GDM1 (cell line): ENCODE data around the gene KCNQ5.
"Not testable (repeated sequence)": the region's sequence is repeated elsewhere in the genome, so short reads cannot be mapped to it uniquely, and the experiment has no call there.

ENCODE experiments used
- DNase-seq: peaks from one replicate; lab custom pipeline; 2025; lab: John Stamatoyannopoulos, UW

The KCNQ5 gene

DNA sequence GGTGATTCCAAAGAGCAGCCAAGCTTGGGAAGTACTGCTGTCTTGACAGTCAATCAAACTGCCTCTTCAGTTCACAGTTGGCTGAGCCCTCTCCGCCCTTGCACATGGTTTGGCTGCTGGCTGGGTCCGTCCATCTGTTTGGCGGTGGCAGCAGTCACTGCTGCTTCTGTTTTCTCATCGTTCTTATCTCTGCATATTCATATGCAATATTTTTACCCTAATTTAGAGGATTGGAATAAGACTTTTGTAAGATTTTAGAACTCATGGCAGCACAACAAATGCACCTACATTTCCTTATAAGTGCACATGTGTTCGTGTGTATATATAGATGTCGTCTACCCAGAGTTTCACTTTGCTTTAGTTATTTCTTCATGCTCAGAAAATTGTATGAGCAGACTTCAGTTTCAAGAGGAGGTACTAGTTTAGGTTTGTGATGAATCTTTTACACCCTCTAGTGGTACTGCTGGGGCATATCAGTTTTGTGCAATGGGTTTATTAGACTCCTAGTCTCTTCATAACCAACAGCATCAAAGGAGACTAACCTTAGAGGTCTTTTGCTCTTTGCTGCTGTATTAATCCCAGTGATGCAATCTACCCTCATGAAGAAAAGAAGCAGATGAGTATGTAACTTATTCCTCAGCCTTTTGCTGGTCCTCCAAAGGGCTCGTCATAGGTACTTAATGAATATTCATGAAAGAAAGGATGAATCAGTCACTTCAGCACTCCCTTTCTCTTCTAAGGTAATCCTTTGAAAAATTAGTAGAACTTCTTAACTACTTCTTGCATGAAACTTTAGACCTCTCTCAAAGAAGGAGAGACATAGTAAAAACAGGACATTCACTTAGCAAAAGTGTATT lies 559.1 kb downstream of the KCNQ5 start:
- DNase-seq: peak; percentile 2

DNA sequence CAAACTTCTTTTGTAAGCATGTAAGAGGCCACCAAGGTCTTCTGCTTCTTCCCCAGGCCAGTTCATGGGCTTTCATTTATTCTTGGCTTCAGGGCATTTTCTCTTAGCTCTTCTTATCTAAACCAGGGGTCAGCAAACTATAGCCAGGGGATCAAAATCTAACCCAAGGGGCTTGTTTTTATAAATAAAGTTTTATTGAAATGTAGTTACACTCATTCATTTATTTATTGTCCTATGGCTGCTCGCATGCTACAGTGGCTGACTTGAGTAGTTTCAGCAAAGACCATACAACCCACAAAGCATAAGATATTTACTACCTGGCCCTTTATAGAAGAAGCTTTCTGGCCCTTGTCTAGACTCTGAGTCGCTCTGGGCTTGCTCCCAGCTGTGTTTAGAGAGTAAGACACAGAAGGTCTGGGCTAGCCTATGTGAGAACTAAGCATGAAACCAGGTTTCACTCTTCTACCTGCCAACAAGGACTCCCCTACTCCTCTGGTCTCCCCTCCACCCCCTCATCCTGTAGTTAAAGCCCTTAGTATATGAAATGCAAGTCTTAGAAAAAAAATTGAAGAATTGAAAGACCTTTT lies 560.2 kb downstream of the KCNQ5 start:
- DNase-seq: no peak

DNA sequence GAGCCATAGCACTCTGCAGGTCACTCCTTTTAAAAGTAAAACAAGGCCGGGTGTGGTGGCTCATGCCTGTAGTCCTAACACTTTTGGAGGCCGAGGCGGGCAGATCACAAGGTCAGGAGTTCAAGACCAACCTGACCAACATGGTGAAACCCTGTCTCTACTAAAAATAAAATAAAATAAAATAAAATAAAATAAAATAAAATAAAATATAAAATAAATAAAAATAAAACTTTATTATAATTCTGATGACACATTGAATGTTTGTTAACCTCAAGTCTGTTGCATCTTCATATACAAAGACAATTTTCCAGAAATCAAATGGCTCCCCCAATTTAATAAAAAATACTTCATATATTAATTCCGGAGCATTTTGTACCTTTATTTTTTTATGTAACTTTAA lies 571.4 kb downstream of the KCNQ5 start:
- DNase-seq: not testable (repeated sequence)

- no peak for DNase-seq
Measured at GRCh38 chr6:73194744-73195143, 572.9 kb downstream of the KCNQ5 start.

DNA sequence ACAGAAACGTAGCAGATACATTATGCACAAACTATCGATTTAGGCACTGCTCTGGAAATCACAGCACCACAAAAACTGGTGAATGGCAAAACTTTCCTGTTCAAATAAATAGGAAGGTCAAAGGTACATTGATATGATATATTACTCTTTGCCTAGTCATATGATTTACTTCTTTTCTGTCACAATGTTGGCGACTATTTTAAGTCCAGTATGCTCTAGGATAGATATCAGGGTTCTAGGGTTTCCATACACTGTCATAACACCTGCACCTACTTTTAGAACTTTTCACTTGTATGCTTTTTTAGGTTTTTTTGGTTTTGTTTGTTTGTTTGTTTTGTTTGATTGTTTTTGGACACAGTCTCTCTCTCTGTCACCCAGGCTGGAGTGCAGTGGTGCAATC lies 578.4 kb downstream of the KCNQ5 start:
- DNase-seq: no peak

DNA sequence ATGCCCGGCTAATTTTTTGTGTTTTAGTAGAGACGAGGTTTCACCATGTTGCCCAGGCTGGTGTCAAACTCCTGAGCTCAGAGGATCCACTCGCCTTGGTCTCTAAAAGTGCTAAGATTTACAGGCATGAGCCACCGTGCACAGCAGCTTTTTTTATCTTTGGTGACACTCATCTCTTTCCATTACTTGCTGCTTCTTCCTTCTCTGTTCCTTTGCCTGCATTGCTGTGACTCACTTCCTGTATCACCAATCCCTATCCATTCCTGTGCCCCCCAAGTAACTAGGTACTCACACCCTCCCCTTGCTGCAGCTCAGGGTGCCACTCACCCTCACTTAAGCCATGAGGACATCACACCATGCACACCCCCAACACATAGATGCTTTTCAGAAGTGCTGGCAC lies 578.9 kb downstream of the KCNQ5 start:
- no peak for DNase-seq

DNA sequence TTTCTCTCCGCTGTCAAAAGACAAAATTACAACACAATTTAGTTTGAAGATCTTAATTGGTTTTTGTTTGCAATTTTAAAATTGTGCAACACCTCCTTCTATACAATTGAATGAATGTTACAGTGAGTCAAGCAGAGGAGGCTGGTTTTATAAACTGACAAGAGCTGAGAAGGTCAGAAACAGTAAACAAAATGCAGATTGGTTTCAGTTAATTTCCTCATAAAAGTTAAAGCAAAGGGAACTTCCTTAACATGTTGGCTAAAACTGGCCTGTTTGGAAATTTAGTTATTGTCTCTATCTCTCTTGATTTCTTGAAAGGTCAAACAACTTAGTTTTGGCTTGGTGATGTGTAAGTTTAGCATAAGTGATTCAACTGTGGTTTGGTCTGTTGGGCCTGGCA lies 581.2 kb downstream of the KCNQ5 start:
- DNase-seq: no peak

- no peak for DNase-seq
Measured at GRCh38 chr6:73204252-73204651, 582.4 kb downstream of the KCNQ5 start.

DNA sequence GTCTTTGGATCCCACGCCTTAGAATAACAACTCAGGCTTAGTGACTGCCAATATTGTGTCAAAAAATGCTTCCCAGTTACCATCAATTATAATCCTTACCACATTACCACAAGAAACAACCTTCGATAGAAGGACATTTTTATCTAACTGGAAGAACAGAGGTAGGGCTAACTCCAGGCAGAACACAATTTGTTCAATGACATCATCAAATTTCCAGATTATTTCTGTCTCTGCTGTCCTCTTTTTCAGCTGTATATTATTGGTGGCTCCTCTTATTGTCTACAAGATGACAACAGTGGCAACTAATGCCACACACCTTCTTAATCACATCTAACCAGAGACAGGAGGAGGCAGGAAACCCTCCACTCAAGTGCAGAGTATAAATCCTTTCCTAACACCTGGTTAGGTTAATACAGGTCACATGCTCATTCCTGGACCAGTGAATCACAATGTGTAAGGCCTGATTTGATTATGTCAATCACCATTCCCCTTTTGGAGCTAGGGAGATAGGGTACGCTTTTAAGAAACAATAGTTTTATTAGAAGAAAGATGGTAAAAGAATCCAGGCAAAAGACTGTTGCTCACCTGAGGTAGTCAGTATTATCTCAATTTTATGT lies 585.5 kb downstream of the KCNQ5 start:
- no peak for DNase-seq

DNA sequence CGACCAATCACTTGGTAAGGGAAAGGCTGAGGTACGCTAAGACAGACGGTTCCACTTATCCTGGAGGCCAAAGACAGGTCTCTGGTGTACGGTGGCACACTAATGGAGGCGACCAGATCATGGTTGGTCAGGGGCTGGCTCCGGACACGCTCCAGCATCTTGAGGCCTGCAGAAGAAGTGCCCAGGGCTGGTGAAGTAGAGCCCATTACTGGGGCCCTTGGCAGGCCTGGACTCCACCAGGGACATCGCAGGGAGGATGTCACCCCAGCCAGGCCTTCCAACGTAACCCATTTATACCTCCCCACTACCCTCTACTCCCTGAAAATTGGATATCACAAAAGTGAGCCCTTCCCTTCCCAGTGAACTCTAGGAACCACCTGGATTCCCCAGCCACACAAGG lies 587.3 kb downstream of the KCNQ5 start:
- no peak for DNase-seq

GRCh38 chr6:73216859-73217258 lies 595.0 kb downstream of the KCNQ5 start:
- DNase-seq: no peak

- DNase-seq: no peak
Measured at GRCh38 chr6:73225396-73225795, 603.5 kb downstream of the KCNQ5 start, which contains the start of gene KHDC1L. KHDC1L (minus strand) TSS chr6:73225496; CDS start chr6:73225408, 88 bp downstream.

- DNase-seq: no peak
Measured at GRCh38 chr6:73227606-73228255, 605.9 kb downstream of the KCNQ5 start.

- DNase-seq: peak; percentile 54
Measured at GRCh38 chr6:73231986-73232391, 610.1 kb downstream of the KCNQ5 start.

GRCh38 chr6:73233048-73233447 lies 611.2 kb downstream of the KCNQ5 start:
- DNase-seq: no peak

- DNase-seq: not testable (repeated sequence)
Measured at GRCh38 chr6:73233971-73234370, 612.1 kb downstream of the KCNQ5 start.

DNA sequence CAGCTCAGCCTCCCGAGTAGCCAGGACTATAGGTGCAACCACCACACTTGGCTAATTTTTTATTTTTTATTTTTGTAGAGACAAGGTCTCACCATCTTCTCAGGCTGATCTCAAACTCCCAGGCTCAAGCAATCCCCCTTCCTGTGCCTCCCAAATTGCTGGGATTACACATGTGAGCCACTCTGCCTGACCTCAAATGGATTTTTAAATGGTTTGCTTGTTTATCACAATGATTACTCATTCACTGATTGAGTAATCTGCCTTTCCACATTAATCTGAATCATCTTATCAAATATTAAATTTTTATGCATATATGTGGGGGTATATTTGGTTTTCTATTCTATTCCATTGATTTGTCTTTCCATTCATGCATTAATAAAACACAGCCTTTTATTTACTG lies 612.9 kb downstream of the KCNQ5 start:
- DNase-seq: no peak

DNA sequence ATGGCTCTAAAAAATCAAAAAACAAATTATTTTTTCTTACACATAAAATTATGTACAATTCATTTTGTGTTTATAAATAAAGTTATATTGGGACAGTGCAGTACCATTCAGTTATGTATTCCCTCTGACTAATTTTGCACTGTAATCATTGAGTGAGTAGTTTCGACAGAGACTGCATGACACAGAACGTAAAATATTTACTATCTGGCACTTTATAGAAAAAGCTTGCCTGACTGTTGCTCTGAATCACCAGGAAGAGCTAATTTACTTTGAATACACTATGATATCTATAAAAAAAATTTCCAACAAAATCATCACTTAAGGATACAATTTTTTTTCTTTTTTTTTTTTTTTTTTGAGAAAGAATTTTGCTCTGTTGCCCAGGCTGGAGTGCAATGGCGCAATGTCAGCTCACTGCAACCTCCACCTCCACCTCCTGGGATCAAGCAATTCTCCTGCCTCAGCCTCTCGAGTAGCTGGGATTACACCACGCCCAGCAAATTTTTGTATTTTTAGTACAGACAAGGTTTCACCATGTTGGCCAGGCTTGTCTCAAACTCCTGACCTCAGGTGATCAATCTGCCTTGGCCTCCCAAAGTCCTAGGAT lies 614.4 kb downstream of the KCNQ5 start:
- DNase-seq: no peak

DNA sequence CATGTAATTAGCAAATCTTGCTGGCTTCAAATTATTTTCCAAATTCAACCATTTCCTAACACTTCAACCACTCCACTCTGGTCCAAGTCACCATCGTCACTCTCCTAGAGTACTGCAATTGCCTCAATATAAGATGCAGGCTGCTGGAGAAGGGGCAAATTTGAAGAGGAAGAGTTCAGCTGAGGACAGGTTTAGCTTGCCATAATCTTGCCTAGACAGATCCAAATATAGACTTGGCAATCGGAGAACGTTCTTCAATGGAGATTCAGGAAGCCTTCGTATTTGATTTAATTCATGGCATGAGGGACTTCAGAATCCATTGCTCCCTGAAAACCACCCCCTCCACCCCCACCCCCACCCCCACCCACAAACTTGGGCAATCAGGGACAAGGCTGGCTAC lies 618.9 kb downstream of the KCNQ5 start:
- DNase-seq: no peak

- no peak for DNase-seq
Measured at GRCh38 chr6:73242001-73242400, 620.1 kb downstream of the KCNQ5 start.
